Stimulated activated CD8-positive, alpha-beta memory T cell treated with anti-CD3 and anti-CD28 coated beads, Interleukin-7, amount 100 ng/mL, for 24 hours (primary cell): ENCODE data around the gene KNOP1.
"Not testable (repeated sequence)": the region's sequence is repeated elsewhere in the genome, so short reads cannot be mapped to it uniquely, and the experiment has no call there.

Experiments
- DNase-seq: peaks from one replicate; pipeline ENCODE4 v3.0.0-alpha.2; 2020; ENCODE audit warnings: low read depth

The KNOP1 gene

DNA sequence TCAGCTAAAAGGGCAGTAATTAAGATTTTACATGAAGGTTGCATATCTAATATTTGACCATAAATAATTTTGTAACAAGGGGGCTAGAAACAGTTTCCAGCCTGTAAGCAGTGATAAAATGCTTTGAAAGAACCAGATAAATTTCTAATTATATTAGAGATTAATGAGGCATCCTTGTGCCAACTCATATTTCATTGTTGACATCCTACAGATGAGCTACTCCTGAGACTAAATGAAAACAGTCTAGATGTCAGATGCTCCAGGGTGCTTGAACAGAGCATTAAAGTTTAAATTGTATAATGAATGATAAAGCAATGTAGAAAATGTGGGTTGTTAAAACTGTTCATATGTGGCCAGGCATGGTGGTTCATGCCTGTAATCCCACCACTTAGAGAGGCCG, 23.3 kb upstream of the KNOP1 start:
- DNase-seq: no peak

DNA sequence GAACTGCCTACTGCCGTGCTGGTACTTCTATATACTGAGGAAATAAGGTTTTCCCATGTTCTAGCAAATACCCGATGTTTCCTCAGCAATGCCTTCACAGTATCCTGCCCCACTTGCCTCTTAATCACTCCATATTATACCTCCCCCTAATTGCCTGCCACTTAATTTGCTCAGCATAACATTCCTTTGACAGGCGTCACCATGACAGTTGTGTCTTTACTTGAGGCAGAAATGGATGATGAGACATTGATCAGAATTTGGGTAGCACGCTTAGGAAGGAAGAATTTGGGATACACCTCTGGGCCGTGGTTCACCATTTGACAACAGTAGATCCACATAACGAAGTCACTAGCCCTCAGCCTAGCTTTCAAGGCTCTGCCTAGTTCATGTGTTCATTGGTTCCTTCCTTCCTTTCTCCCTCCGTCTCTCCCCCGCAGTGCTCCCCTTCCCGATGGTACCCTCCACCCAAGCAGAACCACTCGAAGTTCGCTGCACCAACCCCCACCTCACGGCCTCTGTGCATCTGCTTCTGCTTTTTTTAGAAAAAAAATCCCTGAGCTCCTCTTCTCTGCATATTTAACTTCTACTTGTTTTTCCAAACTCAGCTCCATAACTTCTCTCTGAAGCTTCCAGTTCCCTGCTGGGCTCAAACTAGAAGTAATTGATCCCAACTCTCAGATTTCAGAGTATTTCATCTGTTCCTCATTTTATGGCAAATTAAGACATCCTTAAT, 19.4 kb upstream of the KNOP1 start:
- no peak for DNase-seq

DNA sequence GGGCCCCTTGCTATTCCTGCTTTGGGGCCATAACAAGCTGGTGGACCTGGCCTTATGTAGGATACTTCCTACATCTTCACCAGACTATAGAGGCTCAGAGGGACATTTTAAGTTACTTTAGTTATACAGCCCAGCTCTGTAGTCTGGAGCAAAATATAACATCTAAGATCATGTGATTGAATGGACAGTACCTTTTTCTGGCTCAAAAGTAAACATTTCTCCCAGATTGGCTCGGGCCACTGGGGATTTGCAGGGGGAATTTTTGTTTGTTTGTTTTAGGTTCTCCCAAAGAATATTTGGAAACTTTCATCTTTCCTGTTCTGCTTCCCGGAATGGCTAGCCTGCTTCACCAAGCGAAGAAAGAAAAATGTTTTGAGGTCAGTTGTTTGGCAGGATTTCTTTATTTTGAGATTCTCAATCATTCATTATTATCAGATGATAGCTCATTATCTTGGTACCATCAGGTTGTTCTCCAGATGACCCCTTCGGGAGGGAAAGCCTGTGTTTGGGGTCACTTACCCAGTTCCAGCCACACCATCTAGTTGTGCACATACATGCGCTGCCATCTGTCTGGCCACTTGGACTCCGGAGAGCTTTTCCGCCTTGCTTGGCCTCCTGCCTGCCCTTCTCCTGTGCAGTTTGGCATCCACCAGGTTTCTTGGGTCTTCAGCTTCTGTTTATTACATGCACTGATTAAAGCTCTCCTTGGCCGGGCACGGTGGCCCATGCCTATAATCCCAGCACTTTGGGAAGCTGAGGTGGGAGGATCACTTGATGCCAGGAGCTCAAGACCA, 17.2 kb upstream of the KNOP1 start:
- DNase-seq: no peak

DNA sequence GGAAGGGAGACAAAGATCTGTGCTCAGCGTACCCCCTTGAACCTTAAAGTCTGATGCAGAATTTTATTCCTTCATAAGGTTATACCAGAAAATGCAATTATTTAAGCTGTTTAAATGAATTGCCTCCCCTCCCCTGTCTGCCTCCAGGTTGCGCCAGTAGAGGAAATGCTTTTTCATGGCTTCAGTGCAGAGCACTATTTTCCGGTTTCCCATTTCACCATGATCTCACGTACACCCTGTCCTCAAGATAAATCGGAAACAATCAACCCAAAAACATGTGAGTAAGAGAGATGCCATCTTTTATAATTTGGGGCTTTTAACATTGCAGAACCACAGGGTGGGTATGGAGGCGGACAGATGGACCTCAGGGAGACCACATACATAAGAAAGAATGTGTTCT, 15.5 kb upstream of the KNOP1 start:
- DNase-seq: no peak

DNA sequence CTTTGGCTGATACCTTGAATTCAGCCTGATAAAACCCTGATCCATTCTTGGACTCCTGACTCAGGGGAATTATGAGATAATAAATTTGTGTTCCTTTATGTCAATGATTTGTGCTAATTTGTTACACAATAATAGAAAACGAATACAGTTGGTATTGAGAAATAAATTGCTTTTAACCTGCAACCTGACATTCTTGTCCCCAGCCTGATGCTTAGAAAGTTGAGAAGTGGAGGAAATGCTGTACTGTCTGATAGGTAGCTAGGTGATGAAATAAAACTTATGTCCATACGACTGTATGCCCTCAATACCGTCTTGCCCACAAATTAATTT, 10.6 kb upstream of the KNOP1 start:
- no peak for DNase-seq

DNA sequence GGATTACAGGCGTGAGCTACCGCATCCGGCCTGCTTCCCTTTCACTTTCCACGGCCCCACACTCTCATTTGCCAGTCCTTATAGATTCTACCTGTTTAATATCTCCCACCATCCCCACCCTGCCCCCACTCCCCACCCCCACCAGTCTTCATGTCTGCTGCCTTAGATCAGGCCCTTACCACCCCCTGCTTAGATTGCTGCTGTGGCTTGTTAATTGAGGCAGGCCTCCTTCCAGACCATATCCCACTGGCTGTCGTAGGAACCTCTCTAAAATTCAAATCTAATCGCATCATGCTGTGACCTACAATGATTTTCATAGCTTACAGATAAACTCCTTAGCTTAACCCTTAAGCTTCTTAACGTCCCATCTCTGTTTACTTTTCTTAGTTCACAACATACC, 5.0 kb upstream of the KNOP1 start:
- no peak for DNase-seq

DNA sequence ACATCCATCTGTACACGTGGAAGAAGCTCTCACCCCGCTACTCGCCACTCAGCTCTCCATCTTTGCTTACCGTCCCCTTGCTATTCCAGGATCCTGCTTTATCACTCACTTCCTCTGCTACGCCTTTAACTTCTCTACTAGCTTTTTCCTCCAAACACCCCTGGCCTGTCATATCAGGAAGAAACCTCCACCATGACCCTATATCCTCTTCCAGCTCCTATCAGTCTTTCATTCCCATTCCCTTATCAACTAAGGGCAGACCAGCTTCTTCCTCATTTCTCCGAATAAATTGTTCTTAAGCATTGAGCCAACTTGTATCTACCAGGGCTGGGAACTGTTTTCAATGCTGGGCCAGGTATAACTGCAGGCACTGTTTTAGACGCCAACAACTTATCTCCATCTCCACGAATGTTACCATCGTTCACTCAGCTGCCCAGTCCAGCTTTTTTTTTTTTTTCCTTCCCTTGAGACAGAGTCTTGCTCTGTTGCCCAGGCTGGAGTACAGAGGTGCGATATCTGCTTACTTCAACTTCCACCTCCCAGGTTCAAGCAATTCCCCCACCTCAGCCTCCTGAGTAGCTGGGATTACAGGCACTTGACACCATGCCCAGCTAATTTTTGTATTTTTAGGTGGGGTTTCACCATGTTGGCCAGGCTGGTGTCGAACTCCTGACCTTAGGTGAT, 4.4 kb upstream of the KNOP1 start:
- no peak for DNase-seq

DNA sequence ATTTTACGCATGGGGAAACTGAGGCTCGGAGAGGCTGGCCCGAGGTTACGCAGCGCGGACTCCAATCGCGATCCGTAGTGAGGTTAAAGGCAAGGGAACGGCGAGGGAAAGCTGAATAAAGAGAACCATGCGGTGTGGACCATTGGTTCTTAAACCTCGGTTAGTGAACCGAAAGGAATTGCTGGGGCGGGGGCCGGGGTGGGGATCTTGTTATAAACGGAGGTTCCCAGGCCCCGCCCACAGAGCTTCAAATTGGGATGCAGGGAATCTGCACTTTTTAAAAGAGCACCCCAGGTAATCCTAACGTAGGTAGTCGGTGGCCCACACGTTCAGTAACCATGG, 568 bp upstream of the KNOP1 start:
- no peak for DNase-seq

DNA sequence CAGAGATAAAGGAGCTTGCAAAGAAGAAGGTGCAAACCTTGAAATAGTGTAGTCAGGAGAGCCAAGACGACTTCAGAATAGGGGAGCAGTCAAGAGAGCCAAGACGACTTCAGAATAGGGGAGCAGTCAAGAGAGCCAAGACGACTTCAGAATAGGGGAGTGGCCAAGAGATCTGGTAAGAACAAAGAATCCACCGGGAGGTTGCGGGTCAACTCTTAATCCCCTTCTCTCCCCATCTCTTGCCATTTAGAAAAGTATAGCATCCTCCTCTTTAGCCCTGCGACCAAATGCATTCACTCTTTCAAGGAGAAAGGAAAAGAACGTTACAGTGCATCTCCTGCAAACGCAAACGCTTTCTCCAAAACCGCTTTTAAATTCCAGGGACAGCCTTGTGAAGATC, 713 bp downstream of the KNOP1 start:
- no peak for DNase-seq

DNA sequence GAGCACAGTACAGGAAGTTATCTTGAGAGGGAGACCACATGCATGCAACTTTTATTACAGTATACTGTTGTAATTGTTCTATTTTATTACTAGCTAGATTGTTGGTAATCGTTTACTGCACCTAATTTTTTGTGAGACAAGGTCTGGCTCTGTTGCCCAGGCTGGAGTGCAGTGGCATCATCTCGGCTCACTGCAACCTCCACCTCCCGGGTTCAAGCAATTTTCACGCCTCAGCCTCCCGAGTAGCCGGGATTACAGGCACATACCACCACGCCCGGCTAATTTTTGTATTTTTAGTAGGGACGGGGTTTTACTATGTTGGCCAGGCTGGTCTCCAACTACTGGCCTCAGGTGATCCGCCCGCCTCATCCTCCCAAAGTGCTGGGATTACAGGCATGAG, 1.3 kb downstream of the KNOP1 start:
- DNase-seq: not testable (repeated sequence)

DNA sequence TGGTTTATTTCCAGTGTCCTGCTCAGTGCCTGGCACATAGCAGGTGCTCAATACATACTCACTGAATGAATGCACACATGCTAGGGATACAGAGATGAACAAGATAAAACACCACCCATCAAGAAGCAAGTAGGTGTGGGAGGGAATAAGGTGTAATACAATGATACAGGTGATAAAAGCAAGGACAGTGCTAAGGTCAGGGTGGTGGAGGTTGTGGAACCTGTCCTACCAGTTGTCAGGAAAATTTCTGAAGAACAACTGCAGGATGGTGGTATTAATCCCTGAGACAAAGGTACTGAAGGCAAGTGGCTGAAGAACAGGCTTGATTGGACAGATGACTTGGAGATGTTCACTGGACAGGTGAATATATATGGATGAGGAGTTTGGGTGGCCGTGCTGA, 1.8 kb downstream of the KNOP1 start:
- DNase-seq: no peak

DNA sequence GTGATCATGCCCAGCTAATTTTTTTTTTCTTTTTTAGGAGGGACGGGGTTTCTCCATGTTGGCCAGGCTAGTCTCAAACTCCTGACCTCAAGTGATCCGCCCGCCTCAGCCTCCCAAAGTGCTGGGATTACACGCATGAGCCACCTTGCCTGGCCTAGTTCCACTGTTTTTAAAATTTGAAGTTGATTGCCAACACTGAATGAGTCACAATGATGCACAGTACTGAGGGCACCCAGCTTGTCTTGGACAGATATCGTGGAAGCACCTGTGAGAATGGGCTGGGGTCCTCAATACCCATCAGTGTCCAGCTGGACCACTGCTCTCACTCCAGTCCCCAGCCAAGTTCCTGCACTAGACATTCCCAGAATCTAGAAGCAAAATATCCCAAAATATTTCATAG, 2.5 kb downstream of the KNOP1 start:
- no peak for DNase-seq

DNA sequence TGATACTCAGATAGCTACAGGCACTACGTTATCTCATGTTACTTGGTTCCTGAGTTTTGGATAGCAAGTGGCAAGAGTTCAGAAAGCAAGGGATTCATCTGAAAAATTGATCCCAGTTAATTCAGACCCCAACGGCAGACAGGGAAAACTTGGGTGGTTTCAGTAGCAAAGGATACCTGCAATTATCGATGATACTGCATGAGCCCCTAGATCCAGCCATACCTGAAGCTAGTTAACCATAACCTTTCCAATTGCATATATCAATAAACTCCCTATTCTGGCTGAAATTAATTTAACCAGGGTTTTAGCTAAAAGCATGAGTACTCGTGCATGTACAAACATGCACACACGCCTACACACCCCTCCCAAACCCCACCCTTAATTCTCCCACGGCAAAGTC, 4.3 kb downstream of the KNOP1 start:
- DNase-seq: no peak

DNA sequence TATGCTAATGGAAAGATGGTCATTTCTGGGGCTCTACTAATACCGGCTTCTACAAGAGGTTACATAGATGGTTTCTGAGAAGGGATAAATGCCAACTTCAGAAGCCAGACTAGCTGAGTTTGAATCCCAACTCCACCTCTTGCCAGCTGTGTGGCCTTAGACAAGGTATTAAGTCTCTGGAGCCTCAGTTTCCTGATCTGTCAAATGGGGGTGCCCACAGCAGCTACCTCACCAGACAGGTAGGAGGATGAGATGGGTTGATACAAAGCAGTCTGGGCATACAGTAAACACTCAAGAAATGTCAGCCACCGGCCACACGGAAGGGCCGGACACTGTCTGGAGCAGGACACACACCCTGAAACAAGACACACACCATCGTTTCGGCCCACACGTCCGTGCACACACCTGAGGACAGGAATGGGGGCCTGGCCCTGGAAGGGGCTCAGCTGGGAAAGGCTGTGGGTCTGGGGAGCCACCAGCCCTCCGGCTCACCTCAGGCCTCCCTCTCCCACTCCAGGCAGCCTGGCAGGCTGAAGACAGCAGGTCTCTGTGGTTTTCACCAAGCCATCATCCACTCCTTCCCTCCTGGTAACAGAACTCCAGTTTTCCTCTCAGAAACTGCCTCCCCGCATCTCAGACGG, 5.5 kb downstream of the KNOP1 start:
- no peak for DNase-seq

DNA sequence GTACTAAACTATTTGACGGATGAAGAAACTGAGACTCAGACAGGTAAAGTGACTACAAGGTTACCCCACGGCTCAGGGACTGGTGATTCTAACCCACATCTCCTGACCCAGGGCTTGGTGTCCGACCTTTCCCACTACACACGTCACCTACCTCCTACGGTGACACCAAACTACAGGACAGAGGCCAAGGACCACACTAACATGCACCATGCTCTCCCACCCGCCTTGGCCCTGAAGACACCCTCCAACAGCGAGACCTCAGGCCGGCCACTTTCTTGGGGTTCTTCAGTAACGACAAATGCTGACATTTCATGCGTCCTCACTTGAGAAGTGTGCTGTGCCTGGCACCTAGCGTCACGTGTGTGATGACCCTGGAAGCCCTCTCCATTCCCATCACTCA, 6.4 kb downstream of the KNOP1 start:
- no peak for DNase-seq

DNA sequence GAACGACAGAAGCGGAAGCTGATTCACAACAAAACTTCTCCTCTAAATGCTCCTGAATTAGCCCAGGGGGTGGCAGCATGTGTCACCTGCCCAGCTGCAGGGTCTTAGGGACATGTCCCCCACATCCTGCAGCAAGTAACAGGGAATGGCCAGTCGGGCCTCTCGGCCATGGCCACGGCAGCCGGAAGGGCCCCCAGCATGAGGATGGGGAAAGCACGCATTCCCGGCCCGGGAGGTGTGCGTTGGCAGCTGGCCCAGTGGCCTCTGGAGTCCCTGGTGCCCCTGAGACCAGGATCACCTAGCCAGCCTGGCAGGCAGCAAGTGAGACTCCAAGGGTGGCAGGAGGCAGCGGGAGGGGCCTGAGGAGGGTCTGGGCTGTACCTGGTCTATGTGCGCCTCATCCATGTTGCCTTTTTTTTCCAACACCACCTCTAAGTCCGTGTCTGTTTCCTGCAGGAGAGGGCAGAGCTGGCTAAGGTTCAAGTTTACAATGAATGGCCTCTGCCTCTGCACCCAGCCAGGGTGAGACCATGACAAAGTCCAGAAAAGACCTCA, 7.0 kb downstream of the KNOP1 start:
- DNase-seq: no peak

DNA sequence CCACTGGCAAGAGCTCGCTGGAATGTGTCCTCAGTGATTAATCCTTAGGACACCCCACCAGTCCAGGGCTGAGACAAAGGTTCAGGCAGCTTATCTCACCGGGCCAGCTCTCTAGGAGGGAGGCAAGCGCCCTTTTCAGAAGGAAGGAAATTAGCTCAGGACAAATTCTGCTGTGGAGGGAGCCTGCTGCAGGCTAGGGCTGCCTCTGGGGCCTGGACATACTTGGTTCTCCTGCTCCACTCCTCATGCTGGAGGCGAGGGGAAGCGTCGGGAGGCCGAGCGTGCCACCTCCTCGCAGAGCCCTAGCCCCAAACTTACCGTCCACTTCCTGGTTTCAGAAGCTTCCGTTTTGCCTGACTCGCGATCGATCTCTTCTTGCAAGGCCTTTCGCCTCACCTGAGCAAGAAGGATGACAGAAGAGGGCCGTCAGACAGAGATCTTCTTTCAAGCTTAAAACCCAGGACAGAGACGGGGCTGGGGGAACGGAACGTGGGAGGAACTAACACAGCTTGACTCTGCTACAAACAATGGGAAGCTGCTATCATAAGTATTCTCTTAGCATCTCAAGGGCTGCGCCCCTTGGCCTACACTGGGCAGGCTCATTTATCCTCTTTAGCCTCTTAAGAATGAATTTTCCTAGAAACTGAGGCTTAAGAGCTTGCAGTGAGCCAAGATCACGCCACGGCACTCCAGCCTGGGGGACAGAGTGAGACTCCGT, 7.7 kb downstream of the KNOP1 start:
- no peak for DNase-seq

DNA sequence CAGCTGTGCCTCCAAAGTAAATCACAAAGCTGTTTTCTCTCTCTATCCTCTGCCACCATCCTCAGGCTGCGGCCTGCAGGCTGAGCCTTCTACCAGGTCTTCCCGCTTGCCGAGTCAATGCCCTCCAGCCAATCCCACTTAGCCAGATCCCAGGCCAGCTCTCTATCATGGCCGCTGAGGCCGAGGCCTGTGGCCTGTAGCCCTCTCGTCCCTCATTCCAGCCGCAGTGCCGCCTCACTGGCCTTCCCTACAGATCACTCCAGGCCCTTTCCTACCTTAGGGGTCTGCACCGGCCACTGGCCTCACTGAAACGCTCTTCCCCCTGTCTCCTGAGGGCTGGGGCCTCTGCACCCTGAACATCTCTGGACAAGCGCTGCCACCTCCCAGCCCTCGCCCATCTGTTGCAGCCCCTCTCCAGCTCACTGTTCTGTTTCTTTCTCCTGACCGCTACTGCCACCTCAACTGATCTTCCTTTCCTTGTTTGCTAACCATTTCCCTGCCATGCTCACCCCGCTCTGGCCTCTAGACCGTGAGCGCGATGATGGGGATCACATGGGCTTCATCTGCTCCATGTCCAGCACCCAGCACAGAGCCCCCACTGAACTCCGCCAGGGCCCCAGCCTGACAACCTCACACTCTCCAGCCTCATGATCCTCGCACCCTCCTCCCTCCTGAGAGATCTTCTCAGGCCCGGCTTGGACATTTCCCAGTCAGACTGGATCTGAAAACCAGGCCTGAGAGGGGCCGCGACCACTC, 8.5 kb downstream of the KNOP1 start:
- DNase-seq: no peak

DNA sequence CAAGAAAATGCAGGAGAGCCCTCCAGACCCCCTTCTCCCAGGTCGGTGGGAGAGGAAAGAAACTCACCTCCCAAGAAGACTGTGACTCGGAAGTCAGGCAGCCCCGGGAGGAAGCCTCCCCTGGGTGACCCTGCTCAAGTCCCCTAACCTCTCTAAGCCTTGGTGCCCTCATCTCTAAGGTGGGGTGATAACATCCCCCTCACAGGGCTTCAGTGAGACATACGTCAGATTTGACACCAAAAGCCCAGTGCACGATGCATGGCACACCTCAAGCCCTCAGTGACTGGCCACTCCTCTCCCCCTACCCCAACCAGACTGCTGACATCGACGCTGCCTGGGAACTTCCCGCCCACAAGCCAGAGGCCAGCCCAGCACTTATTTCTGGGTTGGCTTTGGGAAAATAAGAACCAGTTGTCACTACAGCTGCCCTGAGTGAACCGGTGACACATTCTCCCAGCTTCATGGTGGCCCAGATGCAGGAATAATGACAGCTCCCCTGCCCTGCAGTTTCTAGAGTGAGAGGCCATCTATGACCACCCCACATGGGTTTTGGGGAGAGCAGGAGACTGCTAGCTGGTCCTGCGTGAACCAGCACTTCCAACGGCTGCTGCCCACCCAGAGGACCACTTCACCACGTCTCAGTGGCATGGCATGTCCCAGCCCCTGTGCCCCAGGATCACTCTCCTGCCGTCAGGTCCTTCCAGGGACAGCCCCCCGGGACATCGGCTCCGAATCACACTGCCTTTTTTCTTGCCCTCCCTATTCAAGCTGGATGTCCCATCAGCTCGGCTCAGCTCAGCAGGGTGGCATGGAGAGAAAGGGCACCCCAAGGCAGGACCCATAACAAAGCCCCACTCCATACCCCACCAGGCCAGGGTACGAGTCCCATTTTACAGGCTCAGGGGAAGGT, 9.5 kb downstream of the KNOP1 start:
- DNase-seq: no peak
